ENCODE data around the gene ROCK2. TPM values are rescaled to one million over a fixed set of nuclear protein-coding genes. Genes with fewer than 3 reads are reported as not detected.

ROCK2 gene
- total RNA-seq, 3 donors from 2014 or later (not counting 1 experiment from before 2014, with no cell fraction given): 19.9 to 28.2 (median 21.9) TPM

- Mint-ChIP-seq H3K27ac (no peak overlapping the region), H3K4me3 (no peak overlapping the region), H3K36me3 (no peaks in the 10 kb centered on the region), H3K4me1 (no peaks in the 10 kb centered on the region), H3K9me3 (no peaks in the 10 kb centered on the region), H3K27me3 (ENCODE audit: low read depth in 2 of 2) (peaks cover 6 to 11% of the 10 kb centered on the region in 2 donors)
- no peaks in the 10 kb centered on the region for H3K36me3 ChIP-seq (ENCODE audit: control insufficient read depth, insufficient read depth, low read length)
- DNase-seq (no peak), ATAC-seq (no peak)
- no peaks in the 10 kb centered on the region for H3K4me1 ChIP-seq (ENCODE audit: control insufficient read depth, insufficient read depth, low read length)
- no peaks in the 10 kb centered on the region for H3K9me3 ChIP-seq (ENCODE audit: control insufficient read depth, insufficient read depth, low read length)
- intact Hi-C loops (cut with micrococcal nuclease): no loop called here
- H3K27ac ChIP-seq (ENCODE audit: low read length): no peak overlapping the region
- no peaks in the 10 kb centered on the region for H3K27me3 ChIP-seq (ENCODE audit: control insufficient read depth, insufficient read depth, low read length)
- TF ChIP-seq CTCF (IDR thresholded peaks at IDR 0.05): no peak
- WGBS (ENCODE audit: insufficient coverage): 95% methylated on average over 7 of the region's 7 CpGs
- H3K4me3 ChIP-seq (ENCODE audit: low read length): no peak overlapping the region
Observed at GRCh38 chr2:11364565-11364887, 20.1 kb upstream of the ROCK2 start.

- Mint-ChIP-seq H3K27ac (no peak overlapping the region), H3K4me3 (no peak overlapping the region), H3K27me3 (ENCODE audit: low read depth in 2 of 2) (peaks cover 6 to 11% of the 10 kb centered on the region in 2 donors), H3K4me1 (no peaks in the 10 kb centered on the region), H3K36me3 (no peaks in the 10 kb centered on the region), H3K9me3 (no peaks in the 10 kb centered on the region)
- H3K9me3 ChIP-seq (ENCODE audit: control insufficient read depth, insufficient read depth, low read length): no peaks in the 10 kb centered on the region
- ATAC-seq (no peak), DNase-seq (no peak)
- intact Hi-C loops (cut with micrococcal nuclease): no loop called here
- 93% methylated on average over 10 of the region's 10 CpGs for WGBS (ENCODE audit: insufficient coverage)
- no peaks in the 10 kb centered on the region for H3K36me3 ChIP-seq (ENCODE audit: control insufficient read depth, insufficient read depth, low read length)
- no peaks in the 10 kb centered on the region for H3K4me1 ChIP-seq (ENCODE audit: control insufficient read depth, insufficient read depth, low read length)
- no peak for TF ChIP-seq CTCF (IDR thresholded peaks at IDR 0.05)
- H3K27ac ChIP-seq (ENCODE audit: low read length): no peak overlapping the region
- no peak overlapping the region for H3K4me3 ChIP-seq (ENCODE audit: low read length)
- H3K27me3 ChIP-seq (ENCODE audit: control insufficient read depth, insufficient read depth, low read length): no peaks in the 10 kb centered on the region
Observed at GRCh38 chr2:11363868-11364564, 19.6 kb upstream of the ROCK2 start.

- H3K4me3 Mint-ChIP-seq: no peak overlapping the region
- H3K4me1 Mint-ChIP-seq: no peaks in the 10 kb centered on the region
- no peak overlapping the region for H3K27ac Mint-ChIP-seq
- no peaks in the 10 kb centered on the region for H3K36me3 Mint-ChIP-seq
- no peaks in the 10 kb centered on the region for H3K27me3 ChIP-seq (ENCODE audit: control insufficient read depth, insufficient read depth, low read length)
- ATAC-seq (no peak), DNase-seq (no peak)
- H3K36me3 ChIP-seq (ENCODE audit: control insufficient read depth, insufficient read depth, low read length): no peaks in the 10 kb centered on the region
- no peak overlapping the region for H3K4me3 ChIP-seq (ENCODE audit: low read length)
- H3K9me3 Mint-ChIP-seq: no peaks in the 10 kb centered on the region
- 93% methylated on average over 7 of the region's 8 CpGs for WGBS (ENCODE audit: insufficient coverage)
- intact Hi-C loops (cut with micrococcal nuclease): no loop called here
- H3K27ac ChIP-seq (ENCODE audit: low read length): no peak overlapping the region
- no peak for TF ChIP-seq CTCF (IDR thresholded peaks at IDR 0.05)
- H3K9me3 ChIP-seq (ENCODE audit: control insufficient read depth, insufficient read depth, low read length): no peaks in the 10 kb centered on the region
- no peaks in the 10 kb centered on the region for H3K4me1 ChIP-seq (ENCODE audit: control insufficient read depth, insufficient read depth, low read length)
- peaks cover 6 to 15% of the 10 kb centered on the region in 2 donors for H3K27me3 Mint-ChIP-seq (ENCODE audit: low read depth in 2 of 2)
Observed at GRCh38 chr2:11359865-11360264, 15.4 kb upstream of the ROCK2 start.

- Histone ChIP-seq H3K9me3 (ENCODE audit: control insufficient read depth, insufficient read depth, low read length) (no peaks in the 10 kb centered on the region), H3K36me3 (ENCODE audit: control insufficient read depth, insufficient read depth, low read length) (no peaks in the 10 kb centered on the region), H3K4me3 (ENCODE audit: low read length) (no peak overlapping the region), H3K4me1 (ENCODE audit: control insufficient read depth, insufficient read depth, low read length) (no peaks in the 10 kb centered on the region), H3K27me3 (ENCODE audit: control insufficient read depth, insufficient read depth, low read length) (no peaks in the 10 kb centered on the region), H3K27ac (ENCODE audit: low read length) (no peak overlapping the region)
- ATAC-seq (no peak), DNase-seq (no peak)
- Mint-ChIP-seq H3K4me1 (no peaks in the 10 kb centered on the region), H3K27ac (no peak overlapping the region), H3K36me3 (no peaks in the 10 kb centered on the region), H3K9me3 (no peaks in the 10 kb centered on the region), H3K4me3 (no peak overlapping the region), H3K27me3 (ENCODE audit: low read depth in 2 of 2) (peaks cover 3 to 13% of the 10 kb centered on the region in 2 donors)
- no peak for TF ChIP-seq CTCF (IDR thresholded peaks at IDR 0.05)
- intact Hi-C loops (cut with micrococcal nuclease): no loop called here
- 89% methylated on average over 7 of the region's 7 CpGs for WGBS (ENCODE audit: insufficient coverage)
Observed at GRCh38 chr2:11357428-11357972, 13.1 kb upstream of the ROCK2 start.
